GM21515 (cell line): ENCODE data around the gene ADGRD1.
"Not testable (repeated sequence)": the region's sequence is repeated elsewhere in the genome, so short reads cannot be mapped to it uniquely, and the experiment has no call there.

ENCODE experiments used
- ATAC-seq: cut with Tn5 transposase; IDR thresholded peaks from one replicate; pipeline ENCODE4 v1.9.1; 2021; ENCODE audit not compliant: unreplicated experiment

Gene ADGRD1

GRCh38 chr12:130937063-130937462, 16.6 kb upstream of the ADGRD1 start:
- ATAC-seq = no peak

GRCh38 chr12:130937546-130937945, 16.2 kb upstream of the ADGRD1 start:
- not testable (repeated sequence) for ATAC-seq

- ATAC-seq = no peak
Observed at GRCh38 chr12:130938186-130938585, 15.5 kb upstream of the ADGRD1 start.

GRCh38 chr12:130944878-130945277, 8.8 kb upstream of the ADGRD1 start:
- ATAC-seq = no peak

DNA sequence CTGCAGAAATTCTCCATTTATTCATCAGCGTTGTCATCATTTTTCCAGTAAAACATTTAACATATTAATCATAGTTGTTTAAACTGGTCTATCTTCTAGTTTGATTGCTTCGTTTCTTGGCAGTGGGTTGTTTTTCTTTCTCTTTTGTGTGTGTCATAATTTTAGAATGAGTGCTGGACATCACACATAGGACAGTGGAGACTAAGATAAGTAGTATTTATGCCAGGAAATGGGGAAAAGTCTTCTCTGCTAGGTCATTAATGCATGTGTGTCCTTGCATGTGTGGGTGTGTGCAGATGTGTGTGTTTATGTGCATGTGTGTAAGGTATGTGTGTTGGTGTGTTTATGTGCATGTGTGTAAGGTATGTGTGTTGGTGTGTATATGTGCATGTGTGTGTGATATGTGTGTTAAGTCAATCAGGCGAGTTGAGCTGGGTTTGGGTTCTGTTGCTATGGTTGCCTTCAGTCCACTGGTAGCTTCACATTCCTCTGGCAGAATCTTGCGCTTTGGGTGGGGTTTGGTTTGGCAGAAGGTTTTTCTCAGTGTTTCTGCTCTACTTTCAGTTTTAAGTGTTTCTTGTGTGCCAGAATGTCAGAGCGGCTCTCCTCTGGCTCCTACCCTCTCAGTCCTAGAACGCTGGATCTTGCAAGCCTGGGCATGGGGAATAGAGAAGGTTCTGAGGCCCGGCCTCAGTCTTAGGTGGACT, 7.8 kb upstream of the ADGRD1 start:
- ATAC-seq = no peak

GRCh38 chr12:130947028-130947613, 6.6 kb upstream of the ADGRD1 start:
- no peak for ATAC-seq

DNA sequence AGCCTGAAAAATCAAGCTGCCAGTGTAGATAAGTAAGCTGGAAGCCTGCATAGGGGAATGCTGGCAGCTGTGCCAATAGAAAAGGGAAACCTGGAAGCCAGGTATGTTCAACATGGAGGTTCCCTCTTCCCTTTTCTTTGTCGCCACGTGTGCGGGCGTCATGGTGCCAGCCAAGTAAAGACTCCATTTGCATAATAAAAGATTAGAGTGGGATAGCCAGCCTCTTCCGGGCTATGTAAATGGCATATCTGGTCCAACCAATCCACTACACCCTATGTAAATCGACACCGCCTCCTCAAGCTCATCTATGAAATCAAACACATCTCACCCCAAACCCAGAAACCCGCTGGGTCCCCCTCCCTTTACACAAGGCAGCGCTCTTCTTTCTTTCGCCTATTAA, 5.6 kb upstream of the ADGRD1 start:
- ATAC-seq = no peak

DNA sequence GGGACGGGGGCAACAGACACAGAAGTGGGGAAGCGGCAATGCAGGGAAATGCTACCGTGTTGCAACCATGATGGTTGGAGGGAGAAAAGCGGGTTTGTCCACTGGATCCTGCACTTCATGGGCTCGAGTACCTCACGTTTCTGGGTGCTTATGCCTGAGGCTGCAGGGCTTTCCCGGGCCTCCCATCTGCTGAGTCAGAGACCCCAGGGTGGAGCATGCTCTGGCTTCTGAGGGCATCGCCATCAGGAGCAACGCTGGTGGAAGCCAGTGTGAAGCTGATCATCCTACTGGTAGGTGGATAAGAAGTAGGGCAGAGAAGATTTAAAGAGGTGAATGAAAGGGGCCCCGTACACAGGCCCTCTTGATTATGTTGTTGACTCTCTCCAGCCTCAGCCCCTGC, 5.0 kb upstream of the ADGRD1 start:
- no peak for ATAC-seq

DNA sequence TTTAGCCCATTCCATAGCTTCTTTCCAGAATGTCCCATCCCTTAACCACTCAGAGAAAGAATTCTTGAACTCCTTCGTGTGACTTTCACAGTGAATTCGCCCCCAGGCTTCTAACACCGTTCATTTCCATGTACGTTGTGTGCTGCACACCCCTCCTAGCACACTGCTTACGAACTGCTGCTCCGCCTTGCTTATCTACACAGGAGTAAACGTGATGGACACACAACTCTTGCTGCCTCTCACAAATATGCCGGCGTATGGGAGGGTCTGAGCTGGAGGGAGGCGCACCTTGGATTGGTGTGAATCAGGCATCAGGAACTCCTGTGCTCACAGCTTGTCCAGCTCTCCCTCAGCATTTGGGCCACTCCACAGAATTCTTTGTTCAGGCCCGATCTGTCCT, 3.9 kb upstream of the ADGRD1 start:
- ATAC-seq = no peak

GRCh38 chr12:130951636-130952035, 2.1 kb upstream of the ADGRD1 start:
- no peak for ATAC-seq

GRCh38 chr12:130952171-130952954, 1.3 kb upstream of the ADGRD1 start:
- no peak for ATAC-seq

GRCh38 chr12:130954544-130954831, 781 bp downstream of the ADGRD1 start:
- no peak for ATAC-seq

- no peak for ATAC-seq
Observed at GRCh38 chr12:130955238-130955816, 1.6 kb downstream of the ADGRD1 start.

- ATAC-seq = no peak
Observed at GRCh38 chr12:130956009-130956408, 2.3 kb downstream of the ADGRD1 start.

DNA sequence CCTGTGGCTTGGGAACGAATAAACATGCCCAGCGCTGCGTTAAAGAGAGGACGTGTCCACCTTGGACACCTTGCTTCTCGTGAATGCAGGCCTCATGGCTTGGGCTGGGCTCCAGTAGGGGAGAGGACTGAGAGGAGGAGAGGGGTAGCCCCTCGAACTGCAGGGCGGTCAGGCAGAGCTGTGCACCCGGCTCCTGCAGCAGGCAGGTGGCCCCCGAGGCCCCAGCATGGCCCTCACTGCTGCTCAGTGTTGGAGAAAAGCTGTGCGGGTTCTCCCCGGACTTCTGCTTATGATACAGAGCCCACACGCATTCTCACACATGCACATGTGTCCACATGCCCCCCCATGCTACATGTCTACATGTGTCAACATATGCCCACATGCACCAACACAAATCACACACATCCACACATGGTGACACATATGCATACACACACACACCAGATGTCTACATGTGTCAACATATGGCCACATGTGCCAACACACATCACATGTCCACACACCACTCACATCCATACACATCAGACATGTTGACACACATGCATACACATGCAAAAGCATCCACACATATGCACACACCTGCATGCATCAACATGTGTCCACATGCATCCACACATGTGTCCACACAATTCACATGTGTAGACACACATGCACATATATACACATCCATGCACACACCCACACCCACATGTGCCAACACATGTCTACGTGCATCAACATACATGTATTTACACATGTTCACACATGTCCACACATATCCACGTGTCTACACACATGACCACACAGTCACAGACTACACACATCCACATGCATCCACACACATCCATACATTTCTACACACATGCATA, 3.0 kb downstream of the ADGRD1 start:
- ATAC-seq = no peak

DNA sequence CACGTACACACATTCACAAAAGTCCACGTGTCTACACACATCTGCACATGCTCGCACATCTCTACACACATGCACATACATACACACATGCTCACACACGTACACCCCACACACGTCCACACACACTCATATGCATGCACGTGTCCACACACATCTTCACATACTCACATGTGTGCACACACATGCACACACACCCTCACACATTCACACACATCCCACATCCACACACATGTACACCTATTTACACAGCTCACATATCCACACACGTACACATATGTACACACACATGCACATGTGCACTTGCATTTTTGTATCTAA, 3.6 kb downstream of the ADGRD1 start:
- no peak for ATAC-seq

DNA sequence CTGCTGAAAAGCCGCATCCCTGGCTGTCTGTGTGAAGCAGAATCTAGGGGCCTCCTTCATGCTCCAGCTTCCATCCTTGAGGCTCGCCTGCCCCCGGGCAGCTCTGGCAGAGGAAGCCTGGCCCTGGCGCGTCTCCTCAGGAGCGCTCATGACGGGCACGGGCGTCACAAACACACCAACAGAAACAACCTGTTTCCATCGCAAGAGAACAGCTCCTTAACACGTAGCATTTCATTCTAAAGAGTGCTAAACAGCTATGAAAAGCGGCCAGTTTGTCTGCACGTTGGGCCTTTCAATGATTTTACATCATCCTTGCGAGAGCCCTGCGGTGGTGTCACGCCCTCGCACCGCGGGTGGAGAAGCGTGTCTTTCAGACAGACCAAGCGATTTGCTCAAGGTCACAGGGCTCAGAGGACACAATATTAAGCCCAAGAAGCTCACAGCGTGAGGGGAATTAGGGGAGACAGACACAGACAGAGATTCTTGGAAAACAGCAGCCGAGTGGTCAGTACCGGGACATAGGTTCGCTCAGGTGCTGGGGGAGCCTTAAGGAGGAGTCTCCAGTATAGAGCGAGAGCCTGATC, 4.9 kb downstream of the ADGRD1 start:
- no peak for ATAC-seq

DNA sequence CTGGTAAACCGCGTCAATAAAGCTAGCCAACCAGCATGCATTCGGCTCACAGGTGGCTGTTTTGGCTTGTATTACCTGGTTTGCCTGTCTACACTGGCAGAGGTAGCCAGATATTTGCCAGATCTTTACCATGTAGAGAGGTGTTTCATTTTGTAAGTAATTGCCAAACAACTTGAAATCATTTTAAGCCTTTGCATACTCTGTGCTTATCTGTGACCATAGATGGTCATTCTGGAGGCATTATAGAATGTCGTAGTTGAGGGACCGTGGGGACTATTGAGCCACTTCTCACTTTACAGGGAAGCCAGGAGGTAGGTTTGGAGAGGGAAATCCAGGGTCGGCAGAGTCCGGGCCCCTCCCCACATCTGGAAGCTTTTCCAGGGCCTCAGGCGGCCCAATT, 5.9 kb downstream of the ADGRD1 start:
- ATAC-seq = no peak

DNA sequence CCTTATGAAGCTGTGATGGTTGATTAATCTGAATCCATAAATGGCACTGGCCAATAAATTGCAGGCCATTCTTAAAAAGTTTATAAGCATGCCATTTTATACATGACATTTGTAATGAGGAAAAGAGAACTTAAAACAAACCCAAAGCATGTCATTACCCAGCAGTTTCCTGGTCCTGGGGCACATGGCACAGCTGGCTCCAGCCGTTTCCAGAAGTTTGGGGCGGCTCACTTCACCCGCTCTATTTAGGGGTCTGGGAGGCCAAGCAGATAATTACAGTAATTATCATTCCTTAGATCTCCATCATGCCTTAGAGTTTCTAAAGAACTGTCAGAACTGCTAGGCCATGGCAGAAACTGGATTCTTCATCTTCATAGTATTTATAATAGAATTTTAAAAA, 6.4 kb downstream of the ADGRD1 start:
- no peak for ATAC-seq

DNA sequence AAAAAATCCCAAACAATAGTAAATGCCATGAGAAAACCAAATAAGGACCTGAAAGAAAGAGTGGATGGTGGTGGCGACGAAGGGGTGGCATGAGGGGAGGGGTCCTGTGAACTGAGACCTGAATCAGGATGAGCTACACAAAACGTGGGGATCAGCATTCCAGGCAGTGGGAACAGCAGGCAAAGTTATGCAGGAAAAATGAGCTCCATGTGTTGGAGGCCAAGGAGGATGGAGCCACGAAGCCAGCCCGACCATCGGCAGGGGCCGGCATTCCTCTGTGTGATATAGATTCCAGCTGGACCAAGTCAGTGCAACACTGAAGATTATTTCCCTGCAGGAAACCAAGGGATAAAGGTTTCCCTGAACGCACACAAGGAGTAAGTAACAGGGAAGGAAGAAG, 7.1 kb downstream of the ADGRD1 start:
- no peak for ATAC-seq

DNA sequence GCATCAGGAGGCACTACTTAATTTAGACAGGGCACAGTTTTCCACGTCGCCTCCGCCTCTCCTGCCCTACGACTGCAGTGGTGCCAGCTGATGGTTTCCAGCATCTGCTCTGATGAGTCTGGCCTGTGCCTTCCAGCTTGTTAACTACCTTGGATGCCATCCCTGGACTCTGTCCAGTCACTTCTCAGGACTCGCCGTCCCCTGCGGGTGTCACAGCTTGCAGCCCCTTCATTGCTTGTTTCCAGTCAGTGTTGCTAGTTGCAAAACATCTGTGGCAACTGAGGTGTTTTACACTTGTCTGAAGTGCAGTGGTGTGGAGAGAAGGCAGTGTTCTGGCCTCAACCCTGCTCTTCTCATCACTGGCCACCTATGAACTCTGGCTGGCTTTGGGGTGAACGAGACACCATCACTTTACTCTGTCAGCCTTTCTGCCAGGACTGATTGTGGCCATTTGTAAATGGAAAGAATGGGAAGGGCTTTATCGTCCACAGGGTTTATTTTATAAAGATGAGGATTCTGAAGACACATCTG, 8.3 kb downstream of the ADGRD1 start:
- ATAC-seq = no peak
